ENCODE measurements around the gene ZFP28. TPM values are rescaled to one million over a fixed set of nuclear protein-coding genes. Genes with fewer than 3 reads are reported as not detected.

ZFP28 gene
- total RNA-seq, 1 experiment from 2014 or later, result not detected

- no peak for DNase-seq
- intact Hi-C loops (cut with micrococcal nuclease; ENCODE audit: unreplicated experiment), result no loop called here
- BruUV-seq (replicated peaks), result no TSS peak
Measured at GRCh38 chr19:56508290-56508778, 30.4 kb upstream of the ZFP28 start.

GRCh38 chr19:56525214-56525860, 13.4 kb upstream of the ZFP28 start:
- DNase-seq, result no peak
- no peak overlapping the region for H3K4me3 Mint-ChIP-seq (ENCODE audit: low read depth, unreplicated experiment)
- CTCF ChIA-PET, result no interaction called here
- intact Hi-C loops (cut with micrococcal nuclease; ENCODE audit: unreplicated experiment), result no loop called here
- peaks cover 35% of the 10 kb centered on the region for H3K9me3 Mint-ChIP-seq (ENCODE audit: low read depth, unreplicated experiment)
- TF ChIP-seq, protein P1, sequence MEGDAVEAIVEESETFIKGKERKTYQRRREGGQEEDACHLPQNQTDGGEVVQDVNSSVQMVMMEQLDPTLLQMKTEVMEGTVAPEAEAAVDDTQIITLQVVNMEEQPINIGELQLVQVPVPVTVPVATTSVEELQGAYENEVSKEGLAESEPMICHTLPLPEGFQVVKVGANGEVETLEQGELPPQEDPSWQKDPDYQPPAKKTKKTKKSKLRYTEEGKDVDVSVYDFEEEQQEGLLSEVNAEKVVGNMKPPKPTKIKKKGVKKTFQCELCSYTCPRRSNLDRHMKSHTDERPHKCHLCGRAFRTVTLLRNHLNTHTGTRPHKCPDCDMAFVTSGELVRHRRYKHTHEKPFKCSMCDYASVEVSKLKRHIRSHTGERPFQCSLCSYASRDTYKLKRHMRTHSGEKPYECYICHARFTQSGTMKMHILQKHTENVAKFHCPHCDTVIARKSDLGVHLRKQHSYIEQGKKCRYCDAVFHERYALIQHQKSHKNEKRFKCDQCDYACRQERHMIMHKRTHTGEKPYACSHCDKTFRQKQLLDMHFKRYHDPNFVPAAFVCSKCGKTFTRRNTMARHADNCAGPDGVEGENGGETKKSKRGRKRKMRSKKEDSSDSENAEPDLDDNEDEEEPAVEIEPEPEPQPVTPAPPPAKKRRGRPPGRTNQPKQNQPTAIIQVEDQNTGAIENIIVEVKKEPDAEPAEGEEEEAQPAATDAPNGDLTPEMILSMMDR (IDR thresholded peaks at IDR 0.05; ENCODE audit: unreplicated experiment), result no peak
- no peaks in the 10 kb centered on the region for H3K27me3 Mint-ChIP-seq (ENCODE audit: unreplicated experiment)
- BruUV-seq (replicated peaks), result no TSS peak
- no peaks in the 10 kb centered on the region for H3K4me1 Mint-ChIP-seq (ENCODE audit: low read depth, unreplicated experiment)
- H3K27ac Mint-ChIP-seq (ENCODE audit: unreplicated experiment), result no peak overlapping the region
- no peaks in the 10 kb centered on the region for H3K36me3 Mint-ChIP-seq (ENCODE audit: insufficient read depth, unreplicated experiment)

More at GRCh38 chr19:56508290-56508778, 30.4 kb upstream of the ZFP28 start:
- CTCF ChIA-PET, result no interaction called here
- no peak overlapping the region for H3K27ac Mint-ChIP-seq (ENCODE audit: unreplicated experiment)
- no peaks in the 10 kb centered on the region for H3K4me1 Mint-ChIP-seq (ENCODE audit: low read depth, unreplicated experiment)
- TF ChIP-seq, protein P1 (IDR thresholded peaks at IDR 0.05; ENCODE audit: unreplicated experiment), result no peak
- H3K4me3 Mint-ChIP-seq (ENCODE audit: low read depth, unreplicated experiment), result no peak overlapping the region
- H3K36me3 Mint-ChIP-seq (ENCODE audit: insufficient read depth, unreplicated experiment), result no peaks in the 10 kb centered on the region
- H3K9me3 Mint-ChIP-seq (ENCODE audit: low read depth, unreplicated experiment), result peaks cover 4% of the 10 kb centered on the region
- no peaks in the 10 kb centered on the region for H3K27me3 Mint-ChIP-seq (ENCODE audit: unreplicated experiment)

GRCh38 chr19:56537442-56537841, 1.3 kb upstream of the ZFP28 start:
- Mint-ChIP-seq H3K27ac (ENCODE audit: unreplicated experiment) (no peak overlapping the region), H3K4me3 (ENCODE audit: low read depth, unreplicated experiment) (no peak overlapping the region), H3K36me3 (ENCODE audit: insufficient read depth, unreplicated experiment) (no peaks in the 10 kb centered on the region), H3K4me1 (ENCODE audit: low read depth, unreplicated experiment) (no peaks in the 10 kb centered on the region), H3K9me3 (ENCODE audit: low read depth, unreplicated experiment) (peaks cover 19% of the 10 kb centered on the region), H3K27me3 (ENCODE audit: unreplicated experiment) (no peaks in the 10 kb centered on the region)
- CTCF ChIA-PET, result no interaction called here
- TF ChIP-seq, protein P1 (IDR thresholded peaks at IDR 0.05; ENCODE audit: unreplicated experiment), result no peak
- DNase-seq, result no peak
- intact Hi-C loops (cut with micrococcal nuclease; ENCODE audit: unreplicated experiment), result no loop called here
- BruUV-seq (replicated peaks), result no TSS peak

- Mint-ChIP-seq H3K9me3 (ENCODE audit: low read depth, unreplicated experiment) (peaks cover 21% of the 10 kb centered on the region), H3K36me3 (ENCODE audit: insufficient read depth, unreplicated experiment) (no peaks in the 10 kb centered on the region), H3K27me3 (ENCODE audit: unreplicated experiment) (no peaks in the 10 kb centered on the region), H3K27ac (ENCODE audit: unreplicated experiment) (no peak overlapping the region), H3K4me1 (ENCODE audit: low read depth, unreplicated experiment) (no peaks in the 10 kb centered on the region), H3K4me3 (ENCODE audit: low read depth, unreplicated experiment) (no peak overlapping the region)
- intact Hi-C loops (cut with micrococcal nuclease; ENCODE audit: unreplicated experiment), result no loop called here
- TF ChIP-seq, protein P1 (IDR thresholded peaks at IDR 0.05; ENCODE audit: unreplicated experiment), result no peak
- no TSS peak for BruUV-seq (replicated peaks)
- DNase-seq, result no peak
- CTCF ChIA-PET, result no interaction called here
Measured at GRCh38 chr19:56538254-56538760, 441 bp upstream of the ZFP28 start.
